HCT116 (cell line): Measurements from ENCODE around the gene TEX12. TPM values are rescaled to one million over a fixed set of nuclear protein-coding genes. Genes with fewer than 3 reads are reported as not detected.

Experiments used
- ATAC-seq: fragments of 200-7000 bp; cut with Tn5 transposase; 2 replicates; pipeline ENCODE4 v1.9.1; 2020; ENCODE audit warnings: mild to moderate bottlenecking, moderate library complexity
- BruUV-seq: library from RNA; stranded (reverse); fragments of 400-500 nt; replicated peaks from 2 replicates; lab custom pipeline; 2021; lab: Mats Ljungman, UMichigan
- CTCF ChIA-PET: fragments of 300-600 bp; sonication (Branson Sonifier 250); formaldehyde crosslinking; loops from one replicate; lab custom pipeline; 2021; ENCODE audit warnings: antibody characterized with exemption; lab: Charles Lee
- POLR2A ChIA-PET: fragments of 300-600, 350-600 bp; sonication (Branson Sonifier 250); formaldehyde crosslinking; loops from one replicate; lab custom pipeline; 2021; ENCODE audit warnings: antibody characterized with exemption; lab: Charles Lee
- RAD21 ChIA-PET, 2 experiments: fragments of 300-600 bp; sonication (Branson Sonifier 250); formaldehyde crosslinking; loops; one replicate each; lab custom pipeline; 2023; ENCODE audit warnings: low total read pairs in 2 of 2; ENCODE audit not compliant: uncharacterized antibody in 2 of 2, unreplicated experiment in 2 of 2, low non-redundant PET in 1 of 2; lab: Charles Lee
- DNase-seq: peaks from one replicate; pipeline ENCODE4 v3.0.0-alpha.2; 2010; ENCODE audit warnings: low read depth, low spot score
- H2AFZ ChIP-seq: fragments of 200-600 bp; shearing (Covaris generic), sonication (generic); 2 replicates; pipeline ENCODE4 v1.6.1; 2017; ENCODE audit warnings: low read depth, mixed run types, mixed read lengths, antibody characterized with exemption, low read length; ENCODE audit not compliant: poor library complexity, severe bottlenecking
- H3K27ac ChIP-seq: 2 replicates; pipeline ENCODE4 v1.5.1; 2012; ENCODE audit warnings: low read depth, low read length
- H3K27me3 ChIP-seq: fragments of 200-600 bp; sonication (generic); 2 replicates; pipeline ENCODE4 v1.6.1; 2016; ENCODE audit warnings: mixed run types, low read length, mixed read lengths; ENCODE audit not compliant: insufficient read depth
- H3K36me3 ChIP-seq, 2 experiments: fragments of 200-500 bp in 1 of 2; fragments of 200-600 bp in 1 of 2; sonication (Bioruptor generic) in 1 of 2; sonication (generic) in 1 of 2; 2 replicates each; pipeline versions ENCODE4 v1.5.1 to v1.6.1; 2014 to 2016; ENCODE audit warnings: low read length in 2 of 2, inconsistent platforms in 1 of 2, mixed read lengths in 1 of 2, mixed run types in 1 of 2; ENCODE audit not compliant: insufficient read depth in 2 of 2, control insufficient read depth in 1 of 2
- H3K4me1 ChIP-seq, 2 experiments: fragments of 200-600 bp in 1 of 2; sonication (generic) in 1 of 2; 2 replicates each; pipeline versions ENCODE4 v1.5.1 to v1.6.1; 2012 to 2017; ENCODE audit warnings: low read length in 2 of 2, inconsistent platforms in 1 of 2, mild to moderate bottlenecking in 1 of 2, mixed read lengths in 1 of 2, mixed run types in 1 of 2, moderate library complexity in 1 of 2; ENCODE audit not compliant: insufficient read depth in 2 of 2, control insufficient read depth in 1 of 2
- H3K4me2 ChIP-seq: fragments of 200-600 bp; sonication (generic); 2 replicates; pipeline ENCODE4 v1.6.1; 2017; ENCODE audit warnings: mixed run types, low read length, mixed read lengths
- H3K4me3 ChIP-seq, 2 experiments: fragments of 200-600 bp in 1 of 2; sonication (generic) in 1 of 2; replicated peaks in 1 of 2; 2 replicates each; pipeline ENCODE4 v1.5.1; 2011 to 2016; ENCODE audit warnings: low read length in 2 of 2, control low read depth in 1 of 2, low read depth in 1 of 2, mild to moderate bottlenecking in 1 of 2, mixed read lengths in 1 of 2, mixed run types in 1 of 2
- H3K79me2 ChIP-seq: fragments of 200-600 bp; sonication (generic); 2 replicates; pipeline ENCODE4 v1.6.1; 2017; ENCODE audit warnings: mild to moderate bottlenecking, mixed run types, low read length, moderate library complexity, mixed read lengths; ENCODE audit not compliant: insufficient read depth
- H3K9ac ChIP-seq: fragments of 200-600 bp; sonication (generic); 2 replicates; pipeline ENCODE4 v1.6.1; 2016; ENCODE audit warnings: low read length, mixed read lengths
- H3K9me2 ChIP-seq: fragments of 200-600 bp; sonication (generic), shearing (Covaris generic); 2 replicates; pipeline ENCODE4 v1.6.1; 2017; ENCODE audit warnings: mixed run types, mild to moderate bottlenecking, moderate library complexity; ENCODE audit not compliant: insufficient read depth
- H3K9me3 ChIP-seq, 2 experiments: fragments of 200-500 bp in 1 of 2; fragments of 200-600 bp in 1 of 2; sonication (Bioruptor generic) in 1 of 2; sonication (generic) in 1 of 2; 2 replicates each; pipeline ENCODE4 v1.6.1; 2014 to 2017; ENCODE audit warnings: low read length in 2 of 2, mixed read lengths in 2 of 2, inconsistent platforms in 1 of 2, low read depth in 1 of 2, mild to moderate bottlenecking in 1 of 2, mixed run types in 1 of 2, moderate library complexity in 1 of 2; ENCODE audit not compliant: control insufficient read depth in 1 of 2, insufficient read depth in 1 of 2
- H4K20me1 ChIP-seq: fragments of 200-600 bp; sonication (generic), shearing (Covaris generic); 2 replicates; pipeline ENCODE4 v1.6.1; 2017; ENCODE audit warnings: mixed run types, mild to moderate bottlenecking, moderate library complexity; ENCODE audit not compliant: insufficient read depth
- CEBPB ChIP-seq: IDR thresholded peaks from 2 replicates; pipeline ENCODE4 v1.6.1; 2012; ENCODE audit warnings: low read depth
- CTCF ChIP-seq, 3 experiments: fragments of 200-600 bp in 1 of 3; sonication (generic) in 1 of 3; IDR thresholded peaks in 2 of 3; conservative IDR thresholded peaks in 1 of 3; 2 replicates each; pipeline ENCODE4 v1.5.1; 2012 to 2017; ENCODE audit warnings: low read depth in 2 of 3, low read length in 2 of 3, antibody characterized with exemption in 1 of 3, borderline replicate concordance in 1 of 3, control low read depth in 1 of 3, mild to moderate bottlenecking in 1 of 3, mixed read lengths in 1 of 3, mixed run types in 1 of 3, moderate library complexity in 1 of 3; ENCODE audit not compliant: insufficient read depth in 1 of 3
- EGR1 ChIP-seq: IDR thresholded peaks from 2 replicates; pipeline ENCODE4 v1.6.1; 2012; ENCODE audit warnings: low read depth
- JUND ChIP-seq: IDR thresholded peaks from 2 replicates; pipeline ENCODE4 v1.6.1; 2012
- MAX ChIP-seq: IDR thresholded peaks from 2 replicates; pipeline ENCODE4 v1.6.1; 2012
- POLR2A ChIP-seq: IDR thresholded peaks from 2 replicates; pipeline ENCODE4 v1.7.0; 2011; ENCODE audit warnings: borderline replicate concordance; ENCODE audit not compliant: insufficient read depth, insufficient read length; ENCODE audit errors: extremely low read depth
- POLR2AphosphoS5 ChIP-seq: IDR thresholded peaks from 2 replicates; pipeline ENCODE4 v1.6.1; 2011; ENCODE audit warnings: mild to moderate bottlenecking, low read depth, low read length, moderate library complexity
- SIN3A ChIP-seq: IDR thresholded peaks from 2 replicates; pipeline ENCODE4 v1.6.1; 2012; ENCODE audit warnings: low read depth
- SP1 ChIP-seq: IDR thresholded peaks from 2 replicates; pipeline ENCODE4 v1.6.1; 2012; ENCODE audit warnings: low read depth
- SRF ChIP-seq: IDR thresholded peaks from 2 replicates; pipeline ENCODE4 v1.6.1; 2012; ENCODE audit warnings: low read depth
- YY1 ChIP-seq: IDR thresholded peaks from 2 replicates; pipeline ENCODE4 v1.6.1; 2011; ENCODE audit warnings: low read length, low read depth, moderate library complexity, mild to moderate bottlenecking; ENCODE audit not compliant: insufficient replicate concordance; ENCODE audit errors: extremely low read depth
- ZFX ChIP-seq: fragments of 450-650 bp; IDR thresholded peaks from 2 replicates; pipeline ENCODE4 v1.6.1; 2017
- intact Hi-C: fragments of 100-400 bp; cut with micrococcal nuclease; formaldehyde crosslinking; loops from 2 replicates; pipeline ENCODE4 v1.10.0; 2022
- total RNA-seq: library from RNA; stranded (reverse); gene quantifications from one replicate; pipeline ENCODE4 v1.2.1, GENCODE V29; 2021; ENCODE audit not compliant: unreplicated experiment

The TEX12 gene
- total RNA-seq, 1 experiment from 2014 or later = not detected

GRCh38 chr11:112206071-112206470 lies 38.9 kb downstream of the TEX12 start:
- no peak for ATAC-seq
- RAD21 ChIA-PET = no interaction called here
- CTCF ChIA-PET = no interaction called here

More at GRCh38 chr11:112206071-112206470, 38.9 kb downstream of the TEX12 start:
- intact Hi-C loops = no loop called here
- Histone ChIP-seq H3K9me2 (no peaks in the 10 kb centered on the region), H3K4me2 (no peak overlapping the region), H3K4me3 (no peak overlapping the region), H3K9ac (no peak overlapping the region), H3K27me3 (no peaks in the 10 kb centered on the region), H3K4me1 (peaks cover 2 to 8% of the 10 kb centered on the region in 2 experiments; a peak in 2 of 4 replicates), H4K20me1 (no peaks in the 10 kb centered on the region), H3K36me3 (no peaks in the 10 kb centered on the region), H3K79me2 (no peaks in the 10 kb centered on the region), H3K27ac (no peak overlapping the region), H3K9me3 (no peaks in the 10 kb centered on the region), H2AFZ (no peak overlapping the region)
- TF ChIP-seq CTCF (IDR thresholded peaks at IDR 0.05 in 2 of 3, conservative IDR thresholded peaks at IDR 0.05 in 1 of 3; ENCODE audit: borderline replicate concordance in 1 of 3, insufficient read depth in 1 of 3, low read depth in 2 of 3, low read length in 2 of 3) (no peak), POLR2AphosphoS5 (no peak), YY1 (no peak), SRF (no peak), MAX (no peak), ZFX (no peak), CEBPB (no peak), SIN3A (no peak), SP1 (no peak), POLR2A (no peak), JUND (no peak), EGR1 (no peak)
- BruUV-seq = no TSS peak
- no peak for DNase-seq
- POLR2A ChIA-PET = no interaction called here
